ENCODE measurements around the gene KMT5B.
A peak's percentile ranks its signal among the peaks of the same experiment; 100 is the strongest.

KMT5B gene

GRCh38 chr11:68221406-68221805 is 8.3 kb upstream of the KMT5B start:
- DNase-seq (ENCODE audit: insufficient read length, low spot score) (no peak), FAIRE-seq (no peak)
- TF ChIP-seq PAX5 (IDR thresholded peaks at IDR 0.05; ENCODE audit: insufficient read depth, low read length, severe bottlenecking) (no peak), POLR2A (IDR thresholded peaks at IDR 0.05; ENCODE audit: low read depth, low read length) (no peak), SPI1 (IDR thresholded peaks at IDR 0.05; ENCODE audit: low read depth, low read length) (no peak), POLR2AphosphoS5 (IDR thresholded peaks at IDR 0.05; ENCODE audit: low read depth, low read length) (no peak), TAF1 (IDR thresholded peaks at IDR 0.05; ENCODE audit: low read depth, low read length) (no peak), POU2F2 (IDR thresholded peaks at IDR 0.05; ENCODE audit: low read depth, low read length) (no peak)

GRCh38 chr11:68216171-68216938 is 3.3 kb upstream of the KMT5B start:
- TF ChIP-seq SPI1 (IDR thresholded peaks at IDR 0.05; ENCODE audit: low read depth, low read length) (no peak), PAX5 (IDR thresholded peaks at IDR 0.05; ENCODE audit: insufficient read depth, low read length, severe bottlenecking) (no peak), TAF1 (IDR thresholded peaks at IDR 0.05; ENCODE audit: low read depth, low read length) (no peak), POLR2A (IDR thresholded peaks at IDR 0.05; ENCODE audit: low read depth, low read length) (no peak), POU2F2 (IDR thresholded peaks at IDR 0.05; ENCODE audit: low read depth, low read length) (no peak), POLR2AphosphoS5 (IDR thresholded peaks at IDR 0.05; ENCODE audit: low read depth, low read length) (no peak)
- no peak for FAIRE-seq

GRCh38 chr11:68215524-68216170 is 2.6 kb upstream of the KMT5B start:
- no peak for DNase-seq (ENCODE audit: insufficient read length, low spot score)
- no peak for FAIRE-seq
- TF ChIP-seq POLR2A (IDR thresholded peaks at IDR 0.05; ENCODE audit: low read depth, low read length) (no peak), PAX5 (IDR thresholded peaks at IDR 0.05; ENCODE audit: insufficient read depth, low read length, severe bottlenecking) (no peak), POLR2AphosphoS5 (IDR thresholded peaks at IDR 0.05; ENCODE audit: low read depth, low read length) (no peak), POU2F2 (IDR thresholded peaks at IDR 0.05; ENCODE audit: low read depth, low read length) (no peak), TAF1 (IDR thresholded peaks at IDR 0.05; ENCODE audit: low read depth, low read length) (no peak), SPI1 (IDR thresholded peaks at IDR 0.05; ENCODE audit: low read depth, low read length) (no peak)

More at GRCh38 chr11:68216171-68216938, 3.3 kb upstream of the KMT5B start:
- DNase-seq (ENCODE audit: insufficient read length, low spot score) = no peak

GRCh38 chr11:68215087-68215445 is 2.0 kb upstream of the KMT5B start:
- FAIRE-seq (peak; percentile 66), DNase-seq (ENCODE audit: insufficient read length, low spot score) (no peak)
- TF ChIP-seq POLR2A (IDR thresholded peaks at IDR 0.05; ENCODE audit: low read depth, low read length) (no peak), POU2F2 (IDR thresholded peaks at IDR 0.05; ENCODE audit: low read depth, low read length) (no peak), SPI1 (IDR thresholded peaks at IDR 0.05; ENCODE audit: low read depth, low read length) (no peak)

GRCh38 chr11:68214173-68215086 is 1.3 kb upstream of the KMT5B start:
- FAIRE-seq (no peak), DNase-seq (ENCODE audit: insufficient read length, low spot score) (no peak)
- TF ChIP-seq SPI1 (IDR thresholded peaks at IDR 0.05; ENCODE audit: low read depth, low read length) (no peak), PAX5 (IDR thresholded peaks at IDR 0.05; ENCODE audit: insufficient read depth, low read length, severe bottlenecking) (no peak), POU2F2 (IDR thresholded peaks at IDR 0.05; ENCODE audit: low read depth, low read length) (no peak), POLR2AphosphoS5 (IDR thresholded peaks at IDR 0.05; ENCODE audit: low read depth, low read length) (no peak), POLR2A (IDR thresholded peaks at IDR 0.05; ENCODE audit: low read depth, low read length) (no peak), TAF1 (IDR thresholded peaks at IDR 0.05; ENCODE audit: low read depth, low read length) (no peak)

GRCh38 chr11:68213555-68214172 is 568 bp upstream of the KMT5B start:
- TF ChIP-seq SPI1 (IDR thresholded peaks at IDR 0.05; ENCODE audit: low read depth, low read length) (no peak), POU2F2 (IDR thresholded peaks at IDR 0.05; ENCODE audit: low read depth, low read length) (peak; percentile 80; the same call in 1 of the 2 replicates), POLR2A (IDR thresholded peaks at IDR 0.05; ENCODE audit: low read depth, low read length) (peak; percentile 95), PAX5 (IDR thresholded peaks at IDR 0.05; ENCODE audit: insufficient read depth, low read length, severe bottlenecking) (no peak), POLR2AphosphoS5 (IDR thresholded peaks at IDR 0.05; ENCODE audit: low read depth, low read length) (peak; percentile 72; the same call in 1 of the 2 replicates), TAF1 (IDR thresholded peaks at IDR 0.05; ENCODE audit: low read depth, low read length) (peak; percentile 64; the same call in 1 of the 2 replicates)
- FAIRE-seq = peak; percentile 70

GRCh38 chr11:68212421-68213134 is 518 bp downstream of the KMT5B start:
- FAIRE-seq (peak; percentile 66), DNase-seq (ENCODE audit: insufficient read length, low spot score) (peak; percentile 74)
- no peak for TF ChIP-seq TAF1 (IDR thresholded peaks at IDR 0.05; ENCODE audit: low read depth, low read length)
- no peak for TF ChIP-seq SPI1 (IDR thresholded peaks at IDR 0.05; ENCODE audit: low read depth, low read length)
- no peak for TF ChIP-seq PAX5 (IDR thresholded peaks at IDR 0.05; ENCODE audit: insufficient read depth, low read length, severe bottlenecking)
- TF ChIP-seq POLR2A (IDR thresholded peaks at IDR 0.05; ENCODE audit: low read depth, low read length) = no peak
- TF ChIP-seq POLR2AphosphoS5 (IDR thresholded peaks at IDR 0.05; ENCODE audit: low read depth, low read length) = no peak
- no peak for TF ChIP-seq POU2F2 (IDR thresholded peaks at IDR 0.05; ENCODE audit: low read depth, low read length)

More at GRCh38 chr11:68213555-68214172, 568 bp upstream of the KMT5B start:
- DNase-seq (ENCODE audit: insufficient read length, low spot score) = peak; percentile 81

- FAIRE-seq = no peak
- DNase-seq (ENCODE audit: insufficient read length, low spot score) = no peak
These were observed 1.6 kb downstream of the KMT5B start for GRCh38 chr11:68211546-68211945.

More at GRCh38 chr11:68211546-68211945, 1.6 kb downstream of the KMT5B start:
- TF ChIP-seq SPI1 (IDR thresholded peaks at IDR 0.05; ENCODE audit: low read depth, low read length) (no peak), POLR2A (IDR thresholded peaks at IDR 0.05; ENCODE audit: low read depth, low read length) (no peak), PAX5 (IDR thresholded peaks at IDR 0.05; ENCODE audit: insufficient read depth, low read length, severe bottlenecking) (no peak), POU2F2 (IDR thresholded peaks at IDR 0.05; ENCODE audit: low read depth, low read length) (no peak), TAF1 (IDR thresholded peaks at IDR 0.05; ENCODE audit: low read depth, low read length) (no peak), POLR2AphosphoS5 (IDR thresholded peaks at IDR 0.05; ENCODE audit: low read depth, low read length) (no peak)
